K562 (cell line): ENCODE measurements around the gene SLC29A3. TPM values are rescaled to one million over a fixed set of nuclear protein-coding genes. Genes with fewer than 3 reads are reported as not detected.

ENCODE experiments used
- ATAC-seq: fragments of 200-7000 bp; cut with Tn5 transposase; 3 replicates; pipeline ENCODE4 v1.9.1; 2020; ENCODE audit warnings: moderate library complexity
- BruUV-seq: library from RNA; stranded (reverse); fragments of 400-500 nt; replicated peaks from 2 replicates; lab custom pipeline; 2021; lab: Mats Ljungman, UMichigan
- CTCF ChIA-PET: fragments of 300-600 bp; formaldehyde crosslinking; extraction: SDS; loops from one replicate; lab custom pipeline; 2021; ENCODE audit warnings: low intra/inter-chr PET ratio; lab: Yijun Ruan, JAX
- POLR2A ChIA-PET: fragments of 300-600, 350-650 bp; sonication (Branson Sonifier 250); formaldehyde crosslinking; extraction: SDS; loops from one replicate; lab custom pipeline; 2021; ENCODE audit warnings: antibody characterized with exemption, inconsistent platforms; lab: Yijun Ruan, JAX
- DNase-seq, 4 experiments: peaks; one replicate each; pipeline versions ENCODE4 v3.0.0 to v3.0.0-alpha.2; 2011 to 2018; ENCODE audit warnings: low spot score in 3 of 4, mixed read lengths in 3 of 4; ENCODE audit errors: extremely low read depth in 1 of 4
- FAIRE-seq: peaks from 2 replicates; lab custom pipeline; 2011; peaks lifted over from hg19 to GRCh38; lab: Jason Lieb, UNC
- H2AFZ ChIP-seq: 2 replicates; pipeline ENCODE4 v1.6.0; 2011; ENCODE audit warnings: low read depth, low read length, control low read depth, inconsistent platforms
- H3K27ac ChIP-seq: fragments of 200-600 bp; 3 replicates; pipeline ENCODE4 v1.8.0; 2011; ENCODE audit warnings: low read depth, mild to moderate bottlenecking, control low read depth, inconsistent platforms, low read length, moderate library complexity, mixed read lengths; ENCODE audit errors: extremely low read depth
- H3K27me3 ChIP-seq, 2 experiments: fragments of 300-600 bp in 1 of 2; 2 replicates in 1 of 2; 3 replicates in 1 of 2; pipeline versions ENCODE4 v1.6.0 to v1.8.0; 2011; ENCODE audit warnings: inconsistent platforms in 2 of 2, low read length in 2 of 2, mild to moderate bottlenecking in 1 of 2, mixed read lengths in 1 of 2, moderate library complexity in 1 of 2; ENCODE audit not compliant: control insufficient read depth in 2 of 2, insufficient read depth in 2 of 2
- H3K36me3 ChIP-seq: fragments of 300-600 bp; 3 replicates; pipeline ENCODE4 v1.8.0; 2011; ENCODE audit warnings: mild to moderate bottlenecking, low read length, inconsistent platforms; ENCODE audit not compliant: control insufficient read depth, insufficient read depth
- H3K4me1 ChIP-seq, 2 experiments: fragments of 200-600 bp in 1 of 2; replicated peaks in 1 of 2; 2 replicates in 1 of 2; 3 replicates in 1 of 2; pipeline versions ENCODE4 v1.5.1 to v1.8.0; 2011; ENCODE audit warnings: inconsistent platforms in 2 of 2, low read length in 2 of 2, mild to moderate bottlenecking in 1 of 2, mixed read lengths in 1 of 2, moderate library complexity in 1 of 2; ENCODE audit not compliant: control insufficient read depth in 2 of 2, insufficient read depth in 2 of 2
- H3K4me2 ChIP-seq: 2 replicates; pipeline ENCODE4 v1.6.1; 2011; ENCODE audit warnings: low read length, control low read depth, inconsistent platforms, mixed read lengths; ENCODE audit not compliant: insufficient read depth
- H3K4me3 ChIP-seq: fragments of 200-600 bp; sonication (generic), shearing (Covaris generic); 2 replicates; pipeline ENCODE4 v1.5.1; 2016; ENCODE audit warnings: control low read depth, inconsistent platforms
- H3K79me2 ChIP-seq: fragments of 200-600 bp; 3 replicates; pipeline ENCODE4 v1.8.0; 2011; ENCODE audit warnings: low read length, inconsistent platforms; ENCODE audit not compliant: control insufficient read depth, insufficient read depth
- H3K9ac ChIP-seq, 2 experiments: 2 replicates each; pipeline versions ENCODE4 v1.6.0 to v1.6.1; 2011; ENCODE audit warnings: low read depth in 2 of 2, low read length in 2 of 2, control low read depth in 1 of 2, inconsistent platforms in 1 of 2, mild to moderate bottlenecking in 1 of 2, mixed read lengths in 1 of 2; ENCODE audit not compliant: insufficient read depth in 1 of 2
- H3K9me1 ChIP-seq: one replicate; pipeline ENCODE4 v1.6.0; 2011; ENCODE audit warnings: inconsistent platforms, mild to moderate bottlenecking, low read length, moderate library complexity; ENCODE audit not compliant: control insufficient read depth, insufficient read depth
- H3K9me3 ChIP-seq: replicated peaks from 2 replicates; pipeline ENCODE4 v1.5.1; 2011; ENCODE audit warnings: low read depth, low read length, inconsistent platforms; ENCODE audit not compliant: control insufficient read depth, insufficient read depth
- H4K20me1 ChIP-seq: replicated peaks from 2 replicates; pipeline ENCODE4 v1.6.1; 2011; ENCODE audit warnings: low read length, inconsistent platforms, mixed read lengths; ENCODE audit not compliant: control insufficient read depth, insufficient read depth
- CBFA2T3 ChIP-seq: fragments of 450-650 bp; IDR thresholded peaks from 2 replicates; pipeline ENCODE4 v1.6.1; 2017
- ELF1 ChIP-seq: fragments of 200-800 bp; sonication (Bioruptor generic); IDR thresholded peaks from 2 replicates; pipeline ENCODE4 v1.6.1; 2016; ENCODE audit warnings: missing genetic modification characterization, missing compliant biosample characterization
- HDAC1 ChIP-seq, 2 experiments: fragments of 450-650 bp; IDR thresholded peaks; 2 replicates each; pipeline ENCODE4 v1.6.1; 2016 to 2017; ENCODE audit warnings: inconsistent platforms in 1 of 2, mild to moderate bottlenecking in 1 of 2, moderate library complexity in 1 of 2
- HDGF ChIP-seq: fragments of 450-650 bp; IDR thresholded peaks from 2 replicates; pipeline ENCODE4 v1.6.1; 2016
- RBM17 ChIP-seq: fragments of 200-400 bp; formaldehyde crosslinking; IDR thresholded peaks from 2 replicates; pipeline ENCODE4 v1.6.1; 2017; ENCODE audit warnings: low read depth, mild to moderate bottlenecking, low read length, borderline replicate concordance
- RBM25 ChIP-seq: fragments of 200-400 bp; formaldehyde crosslinking; IDR thresholded peaks from 2 replicates; pipeline ENCODE4 v1.6.1; 2018; ENCODE audit warnings: low read length, low read depth, moderate library complexity; ENCODE audit not compliant: severe bottlenecking
- TCF3 ChIP-seq: sonication (generic); formaldehyde crosslinking; IDR thresholded peaks from 2 replicates; pipeline ENCODE4 v1.4.0; 2020; ENCODE audit warnings: mild to moderate bottlenecking, missing genetic modification reagents
- whole genome bisulfite sequencing: fragments of 100-300 bp; shearing (Covaris generic); methylation state at CpG from one replicate; pipeline ENCODE4 v1.1.6; 2016; ENCODE audit warnings: low coverage, mixed read lengths; ENCODE audit not compliant: insufficient coverage; ENCODE audit errors: missing lambda C conversion rate; 5-methylcytosine and 5-hydroxymethylcytosine counted together
- in situ Hi-C: fragments of 300-500 bp; cut with MboI; formaldehyde crosslinking; loops from 4 replicates; pipeline ENCODE4 v1.15.0; 2018; ENCODE audit warnings: inconsistent platforms, mixed read lengths
- intact Hi-C: fragments of 100-400 bp; cut with micrococcal nuclease; formaldehyde crosslinking; loops from 2 replicates; pipeline ENCODE4 v1.14.2; 2022
- polyA plus RNA-seq, 8 experiments: library from polyadenylated mRNA; depleted of rRNA in 4 of 8; stranded (reverse) in 5 of 8; unstranded in 3 of 8; fragments of >200 nt; fragmentation: Nextera tagmentation in 2 of 8; fragmentation: Illumina TruSeq in 1 of 8; extraction: Ambion mirVana in 2 of 8; extraction: Trizol in 1 of 8; gene quantifications; 2 replicates each; pipeline versions ENCODE4 v1.2.1 to v1.2.3, GENCODE V29; 2011 to 2014; ENCODE audit warnings: inconsistent platforms in 1 of 8, missing spikeins in 1 of 8
- total RNA-seq, 7 experiments: library from RNA; depleted of rRNA in 6 of 7; stranded (reverse); fragments of >200 nt in 6 of 7; fragmentation: Illumina TruSeq in 2 of 7; extraction: Trizol in 2 of 7; gene quantifications; 2 replicates each; pipeline versions ENCODE4 v1.2.1 to v1.2.3, GENCODE V29; 2011 to 2021; ENCODE audit warnings: low replicate concordance in 1 of 7
- TF ChIP-seq, protein P1 (sequence below): fragments of 450-650 bp; IDR thresholded peaks from 2 replicates; pipeline ENCODE4 v1.6.1; 2016
- TF ChIP-seq, protein P2 (sequence below): fragments of 200-400 bp; formaldehyde crosslinking; IDR thresholded peaks from 2 replicates; pipeline ENCODE4 v1.6.1; 2017; ENCODE audit warnings: mild to moderate bottlenecking, low read depth, low read length, moderate library complexity
- TF ChIP-seq, protein P3 (sequence below): fragments of 450-650 bp; formaldehyde crosslinking; IDR thresholded peaks from 2 replicates; pipeline ENCODE4 v1.4.0; 2022; ENCODE audit warnings: missing genetic modification characterization

Gene SLC29A3
- total and polyA plus RNA-seq, 9 of the 15 experiments (the other 6 are each of a cell fraction or from before 2014, with no cell fraction given) = 2.1 to 10.7 (median 4.6) TPM

DNA sequence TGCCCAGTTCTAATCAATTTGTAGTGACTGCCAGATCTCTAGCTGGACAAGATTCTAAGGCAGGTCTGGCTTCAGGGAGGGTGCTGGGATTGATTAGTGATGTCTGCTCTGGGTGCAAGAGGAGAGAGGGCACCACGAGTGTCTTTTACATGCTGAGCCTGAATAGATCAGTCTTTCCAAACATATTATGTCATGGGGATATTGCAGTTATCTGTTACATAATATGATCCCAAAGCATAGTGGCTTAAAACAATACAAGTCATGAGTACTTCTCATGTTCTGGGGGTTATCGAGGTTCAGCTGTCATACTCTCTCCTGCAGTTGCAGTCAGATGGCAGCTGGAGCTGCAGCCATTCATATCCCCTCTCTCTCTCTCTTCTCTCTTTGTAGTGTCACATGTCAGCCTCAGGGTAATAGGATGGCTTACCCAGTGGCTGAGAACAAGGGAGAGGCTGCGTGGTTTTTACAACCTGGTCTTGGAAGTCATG lies 26.0 kb downstream of the SLC29A3 start (continued):
- TF ChIP-seq RBM25 = peak; percentile 22
- TF ChIP-seq, all 486 proteins: peak for 6

DNA sequence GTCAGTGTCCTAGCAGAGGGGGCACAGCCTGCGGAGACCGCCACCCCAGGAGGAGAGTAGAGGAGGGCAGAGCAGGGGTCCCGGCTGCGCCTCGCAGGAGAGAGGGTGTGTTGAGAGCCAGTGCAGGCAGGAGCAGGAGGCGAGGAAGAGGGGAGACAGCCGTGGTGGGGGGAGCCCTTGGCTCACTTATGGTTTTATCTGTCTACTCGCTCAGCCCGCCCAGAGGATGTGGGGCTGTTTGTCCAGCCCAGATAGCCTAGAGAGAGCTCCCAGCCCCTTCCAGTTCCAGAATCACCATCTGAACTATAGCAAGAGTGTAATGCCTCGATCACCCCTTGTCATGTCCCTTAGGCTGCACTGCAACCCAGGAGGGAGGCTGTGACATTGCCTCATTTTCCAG lies 26.6 kb downstream of the SLC29A3 start:
- no peaks in the 10 kb centered on the region for H3K9me1 ChIP-seq

More for the DNA sequence above, 26.6 kb downstream of the SLC29A3 start:
- Histone ChIP-seq H3K79me2 (no peaks in the 10 kb centered on the region), H3K36me3 (no peaks in the 10 kb centered on the region), H3K27me3 (no peaks in the 10 kb centered on the region), H3K9me3 (no peaks in the 10 kb centered on the region), H3K4me3 (no peak overlapping the region), H2AFZ (no peak overlapping the region), H4K20me1 (peaks cover 6% of the 10 kb centered on the region), H3K9ac (peak overlapping the region in 1 of 2 experiments; percentile 83; a peak in 2 of 4 replicates), H3K4me2 (peak overlapping the region; percentile 14; the same call in 1 of the 2 replicates), H3K4me1 (peaks cover 20% of the 10 kb centered on the region in 2 experiments), H3K27ac (no peak overlapping the region)
- ATAC-seq (peak; percentile 62), FAIRE-seq (peak; percentile 61), DNase-seq (peak in 2 of 4 experiments; percentile 49 to 65)
- BruUV-seq = no TSS peak
- ChIA-PET POLR2A (interaction anchor here (0.7 to 1.6 kb wide), 2 partner anchors 8 to 11 kb away, joined by 3 to 5 read pairs; no protein-coding TSS in a partner anchor), CTCF (no interaction called here)
- WGBS = 32% methylated on average over 10 of the region's 10 CpGs
- intact Hi-C loops = no loop called here
- TF ChIP-seq, protein P1, sequence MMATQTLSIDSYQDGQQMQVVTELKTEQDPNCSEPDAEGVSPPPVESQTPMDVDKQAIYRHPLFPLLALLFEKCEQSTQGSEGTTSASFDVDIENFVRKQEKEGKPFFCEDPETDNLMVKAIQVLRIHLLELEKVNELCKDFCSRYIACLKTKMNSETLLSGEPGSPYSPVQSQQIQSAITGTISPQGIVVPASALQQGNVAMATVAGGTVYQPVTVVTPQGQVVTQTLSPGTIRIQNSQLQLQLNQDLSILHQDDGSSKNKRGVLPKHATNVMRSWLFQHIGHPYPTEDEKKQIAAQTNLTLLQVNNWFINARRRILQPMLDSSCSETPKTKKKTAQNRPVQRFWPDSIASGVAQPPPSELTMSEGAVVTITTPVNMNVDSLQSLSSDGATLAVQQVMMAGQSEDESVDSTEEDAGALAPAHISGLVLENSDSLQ = no peak
- TF ChIP-seq ELF1 = no peak
- no peak for TF ChIP-seq HDAC1 (IDR thresholded peaks at IDR 0.05)
- TF ChIP-seq, protein P2, sequence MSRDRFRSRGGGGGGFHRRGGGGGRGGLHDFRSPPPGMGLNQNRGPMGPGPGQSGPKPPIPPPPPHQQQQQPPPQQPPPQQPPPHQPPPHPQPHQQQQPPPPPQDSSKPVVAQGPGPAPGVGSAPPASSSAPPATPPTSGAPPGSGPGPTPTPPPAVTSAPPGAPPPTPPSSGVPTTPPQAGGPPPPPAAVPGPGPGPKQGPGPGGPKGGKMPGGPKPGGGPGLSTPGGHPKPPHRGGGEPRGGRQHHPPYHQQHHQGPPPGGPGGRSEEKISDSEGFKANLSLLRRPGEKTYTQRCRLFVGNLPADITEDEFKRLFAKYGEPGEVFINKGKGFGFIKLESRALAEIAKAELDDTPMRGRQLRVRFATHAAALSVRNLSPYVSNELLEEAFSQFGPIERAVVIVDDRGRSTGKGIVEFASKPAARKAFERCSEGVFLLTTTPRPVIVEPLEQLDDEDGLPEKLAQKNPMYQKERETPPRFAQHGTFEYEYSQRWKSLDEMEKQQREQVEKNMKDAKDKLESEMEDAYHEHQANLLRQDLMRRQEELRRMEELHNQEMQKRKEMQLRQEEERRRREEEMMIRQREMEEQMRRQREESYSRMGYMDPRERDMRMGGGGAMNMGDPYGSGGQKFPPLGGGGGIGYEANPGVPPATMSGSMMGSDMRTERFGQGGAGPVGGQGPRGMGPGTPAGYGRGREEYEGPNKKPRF = no peak
- TF ChIP-seq, protein P3, sequence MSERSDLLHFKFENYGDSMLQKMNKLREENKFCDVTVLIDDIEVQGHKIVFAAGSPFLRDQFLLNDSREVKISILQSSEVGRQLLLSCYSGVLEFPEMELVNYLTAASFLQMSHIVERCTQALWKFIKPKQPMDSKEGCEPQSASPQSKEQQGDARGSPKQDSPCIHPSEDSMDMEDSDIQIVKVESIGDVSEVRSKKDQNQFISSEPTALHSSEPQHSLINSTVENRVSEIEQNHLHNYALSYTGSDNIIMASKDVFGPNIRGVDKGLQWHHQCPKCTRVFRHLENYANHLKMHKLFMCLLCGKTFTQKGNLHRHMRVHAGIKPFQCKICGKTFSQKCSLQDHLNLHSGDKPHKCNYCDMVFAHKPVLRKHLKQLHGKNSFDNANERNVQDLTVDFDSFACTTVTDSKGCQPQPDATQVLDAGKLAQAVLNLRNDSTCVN (CRISPR knock-in tag) = no peak
- no peak for TF ChIP-seq HDGF
- 0 out of 2 replicates have a peak, but pooled peaks have one; percentile 26 for TF ChIP-seq CBFA2T3
- TF ChIP-seq RBM17 = no peak
- peak; percentile 26; the same call in 1 of the 2 replicates for TF ChIP-seq TCF3
- in situ Hi-C loops = no loop called here
